ENCODE measurements around the gene TDRD15.
"Not testable (repeated sequence)": the region's sequence is repeated elsewhere in the genome, so short reads cannot be mapped to it uniquely, and the experiment has no call there.

TDRD15 gene

DNA sequence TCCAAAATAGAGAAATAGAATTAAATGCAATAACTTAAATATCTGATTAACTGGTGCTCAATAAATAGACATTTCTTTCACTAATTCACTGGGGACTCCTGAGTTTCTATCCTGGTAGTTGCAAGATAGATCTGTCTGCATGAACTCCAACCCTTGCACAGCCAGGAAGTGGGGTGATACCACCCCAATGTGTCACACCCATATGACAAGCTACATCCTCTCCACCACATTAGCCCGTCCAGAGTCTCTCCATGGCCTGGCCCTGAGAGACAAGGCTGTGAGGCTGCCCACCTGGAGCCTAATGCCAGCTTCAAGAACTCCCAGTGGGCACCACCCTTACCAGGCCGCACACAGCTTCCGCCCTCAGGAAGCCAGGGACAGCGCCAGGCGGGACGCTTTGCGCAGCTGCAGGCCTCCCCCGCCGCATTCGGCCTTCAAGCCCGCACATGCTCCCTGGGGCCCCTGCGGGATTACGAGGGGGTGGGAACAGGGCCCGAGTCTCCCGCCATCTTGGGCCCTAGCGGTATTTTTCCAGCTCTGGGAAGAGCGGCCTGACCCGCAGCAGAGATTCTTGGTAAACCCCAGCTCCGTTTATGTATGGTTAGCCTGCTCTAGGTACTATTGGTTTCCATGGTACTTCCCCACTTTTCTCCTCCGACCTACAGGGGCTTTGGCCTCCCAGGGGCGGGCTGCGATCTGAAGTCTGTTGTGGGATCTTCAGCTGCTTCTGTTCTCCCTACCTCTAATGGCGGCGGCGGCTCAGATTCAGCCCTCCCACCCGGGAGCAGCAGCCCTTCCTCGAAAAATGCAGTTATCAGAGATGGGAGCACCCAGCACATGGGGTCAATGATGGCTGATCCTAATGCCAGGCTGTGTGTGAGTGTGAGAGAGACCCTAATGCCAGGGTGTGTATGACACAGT lies at the start of gene TDRD15:
Gene TDRD15, plus strand, starts transcription at position 496 of the 921 bp plus-strand sequence. CDS start 13,500 bp downstream, outside the sequence.
- no peak for DNase-seq

DNA sequence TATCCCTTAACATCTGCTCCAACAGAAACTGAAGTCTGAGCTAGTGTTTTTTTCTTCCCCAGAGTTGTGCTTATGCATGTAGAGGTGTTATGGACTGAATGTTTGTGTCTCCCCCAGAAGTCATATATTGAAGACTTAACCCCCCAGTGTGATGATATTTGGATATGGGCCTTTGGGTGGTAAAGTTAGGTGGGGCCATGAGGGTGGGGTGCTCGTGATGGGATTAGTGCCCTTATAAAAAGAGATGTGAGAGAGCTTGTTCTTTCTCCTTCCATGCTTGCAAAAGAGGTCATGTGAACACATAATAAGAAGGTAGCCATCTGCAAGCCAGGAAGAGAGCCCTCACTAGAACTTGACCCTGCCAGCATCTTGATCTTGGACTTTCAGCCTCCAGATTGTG lies 45.5 kb upstream of the TDRD15 start:
- no peak for DNase-seq

DNA sequence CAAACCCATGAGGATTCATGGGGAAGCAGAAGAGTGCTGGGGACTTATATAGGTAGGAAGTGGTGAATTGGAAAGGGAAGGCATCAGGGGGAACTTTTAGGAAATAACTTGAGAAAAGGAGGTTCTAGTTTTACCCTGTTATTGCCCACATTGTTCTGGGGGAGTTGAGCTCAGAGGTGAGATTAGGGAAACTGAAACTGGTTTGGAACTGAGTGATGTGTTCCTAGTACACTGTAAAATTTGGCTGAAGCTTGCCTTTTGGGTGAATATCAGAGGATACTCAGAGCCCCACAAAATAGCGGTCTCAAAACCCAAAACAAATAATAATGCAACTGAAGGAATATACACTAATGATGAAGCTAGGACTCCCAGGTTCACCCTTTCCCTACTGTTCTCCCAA lies 40.3 kb upstream of the TDRD15 start:
- DNase-seq = no peak

DNA sequence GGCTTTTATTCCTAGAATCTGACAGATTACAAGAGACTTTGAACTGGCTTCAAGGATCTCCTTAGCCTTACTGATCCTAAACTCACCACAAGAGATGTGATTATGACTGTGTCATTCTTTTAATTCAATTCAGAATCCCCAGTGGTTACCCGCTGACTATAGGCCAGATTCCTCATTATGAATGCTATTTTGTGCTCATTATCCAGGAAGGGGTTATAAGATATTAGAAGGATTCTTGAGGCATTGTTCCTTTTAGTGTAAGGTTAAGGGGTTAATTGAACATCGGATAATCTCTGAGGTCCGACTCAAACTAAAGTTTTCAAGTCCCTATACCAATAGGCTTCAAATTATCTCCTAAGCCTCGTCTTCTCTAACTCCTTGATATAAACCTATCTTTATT lies 39.4 kb upstream of the TDRD15 start:
- DNase-seq = no peak

DNA sequence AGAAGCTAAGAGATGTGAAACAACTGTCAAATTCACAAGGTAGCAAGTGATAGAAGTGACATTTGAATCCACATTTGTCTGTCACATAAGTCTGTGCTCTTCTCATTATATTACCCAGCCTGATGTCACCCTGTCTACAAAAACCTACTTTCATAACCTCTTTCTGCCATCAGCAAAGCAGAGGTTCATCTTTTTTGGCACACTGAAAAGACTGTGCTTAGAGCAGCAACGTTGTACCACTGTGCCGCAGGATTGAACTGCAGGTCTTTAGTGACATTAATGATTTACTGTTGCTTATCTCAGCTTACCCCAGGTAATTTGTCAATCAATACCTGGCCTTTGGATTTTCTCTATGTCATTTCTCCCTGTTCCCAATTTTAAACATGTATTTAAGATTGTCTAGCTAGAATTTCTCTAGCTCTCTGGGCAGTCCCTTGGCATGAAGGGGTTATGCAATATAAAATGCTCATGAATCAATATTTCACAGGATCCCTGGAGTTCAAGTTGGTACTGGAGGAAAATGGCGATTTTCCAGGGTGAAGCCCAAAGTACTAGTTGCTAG lies 31.4 kb upstream of the TDRD15 start:
- no peak for DNase-seq

DNA sequence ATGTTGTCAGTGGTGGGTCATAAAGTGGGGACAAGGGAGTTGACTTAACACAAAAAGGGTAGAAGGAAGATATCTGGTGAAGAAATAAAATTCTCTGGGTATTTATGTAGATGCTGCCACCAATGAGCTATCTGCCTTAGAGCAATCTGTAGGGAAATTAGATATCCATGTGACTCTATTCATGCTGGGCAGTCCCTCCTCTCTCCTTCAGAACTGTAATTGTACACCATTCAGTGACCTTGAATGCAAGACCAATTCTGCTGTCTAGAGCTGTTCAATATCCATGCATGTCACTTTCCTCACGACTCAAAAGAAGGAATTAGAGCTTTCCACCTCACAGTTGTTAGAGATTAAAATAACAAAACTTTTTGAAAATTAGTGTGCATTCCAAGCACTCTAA lies 28.6 kb upstream of the TDRD15 start:
- DNase-seq = no peak

GRCh38 chr2:21095714-21096113 lies 28.1 kb upstream of the TDRD15 start:
- no peak for DNase-seq

DNA sequence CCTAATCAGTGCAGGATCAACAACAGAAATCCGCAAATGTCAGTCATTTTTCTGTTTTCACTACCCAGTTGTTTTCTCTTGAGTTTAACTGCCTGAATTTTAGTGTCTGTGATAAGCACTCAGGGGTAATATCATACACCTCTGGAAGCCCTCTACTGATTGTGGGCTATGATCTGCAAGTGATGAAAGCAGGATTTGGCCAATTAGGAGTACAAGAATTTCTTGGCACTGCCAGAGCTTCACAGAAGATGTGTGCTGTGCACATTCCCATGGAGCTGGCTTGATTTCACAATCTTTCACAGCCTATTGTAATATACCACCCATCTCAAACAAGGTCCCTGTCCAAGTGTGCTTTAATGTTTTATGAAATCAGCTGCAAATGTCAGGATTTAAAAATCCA lies 27.3 kb upstream of the TDRD15 start:
- DNase-seq = no peak

- no peak for DNase-seq
Observed at GRCh38 chr2:21097331-21097730, 26.4 kb upstream of the TDRD15 start.

GRCh38 chr2:21098294-21098693 lies 25.5 kb upstream of the TDRD15 start:
- DNase-seq = no peak

- DNase-seq = no peak
Observed at GRCh38 chr2:21099281-21099907, 24.4 kb upstream of the TDRD15 start.

DNA sequence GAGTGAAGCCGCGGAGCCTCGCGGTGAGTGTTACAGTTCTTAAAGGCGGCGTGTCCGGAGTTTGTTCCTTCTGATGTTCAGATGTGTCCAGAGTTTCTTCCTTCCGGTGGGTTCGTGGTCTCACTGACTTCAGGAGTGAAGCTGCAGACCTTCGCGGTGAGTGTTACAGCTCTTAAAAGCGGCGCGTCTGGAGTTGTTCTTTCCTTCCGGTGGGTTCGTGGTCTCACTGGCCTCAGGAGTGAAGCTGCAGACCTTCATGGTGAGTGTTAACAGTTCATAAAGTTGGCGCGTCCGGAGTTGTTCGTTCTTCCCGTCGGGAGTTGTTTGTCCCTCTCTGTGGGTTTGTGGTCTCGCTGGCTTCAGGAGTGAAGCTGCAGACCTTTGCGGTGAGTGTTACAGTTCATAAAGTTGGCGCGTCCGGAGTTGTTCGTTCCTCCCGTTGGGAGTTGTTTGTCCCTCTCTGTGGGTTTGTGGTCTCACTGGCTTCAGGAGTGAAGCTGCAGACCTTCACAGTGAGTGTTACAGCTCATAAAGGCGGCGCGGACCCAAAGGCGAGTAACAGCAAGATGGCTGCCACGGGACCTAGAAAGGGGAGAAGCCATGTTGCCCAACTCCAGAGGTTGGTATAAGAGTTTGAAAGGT lies 22.1 kb upstream of the TDRD15 start:
- DNase-seq = not testable (repeated sequence)

DNA sequence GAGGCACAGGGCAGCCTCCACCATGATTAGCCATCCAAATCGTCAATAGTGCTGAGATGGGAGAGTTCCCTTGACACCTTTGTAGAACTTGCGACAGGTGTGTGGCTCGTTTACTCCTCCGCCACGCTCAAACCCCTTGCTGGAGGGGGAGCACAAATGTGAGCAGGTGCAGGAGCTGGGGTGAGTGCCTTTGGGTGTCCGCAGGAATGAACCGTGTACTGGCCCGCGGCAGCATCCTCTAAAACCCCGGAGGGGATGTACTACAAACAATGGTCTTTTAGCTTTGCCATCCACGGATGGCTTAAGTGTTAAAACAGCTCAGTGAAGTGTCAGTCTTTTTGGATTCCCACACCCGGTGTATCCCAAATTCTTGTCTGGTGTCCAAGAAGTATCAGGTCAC lies 21.4 kb upstream of the TDRD15 start:
- no peak for DNase-seq

DNA sequence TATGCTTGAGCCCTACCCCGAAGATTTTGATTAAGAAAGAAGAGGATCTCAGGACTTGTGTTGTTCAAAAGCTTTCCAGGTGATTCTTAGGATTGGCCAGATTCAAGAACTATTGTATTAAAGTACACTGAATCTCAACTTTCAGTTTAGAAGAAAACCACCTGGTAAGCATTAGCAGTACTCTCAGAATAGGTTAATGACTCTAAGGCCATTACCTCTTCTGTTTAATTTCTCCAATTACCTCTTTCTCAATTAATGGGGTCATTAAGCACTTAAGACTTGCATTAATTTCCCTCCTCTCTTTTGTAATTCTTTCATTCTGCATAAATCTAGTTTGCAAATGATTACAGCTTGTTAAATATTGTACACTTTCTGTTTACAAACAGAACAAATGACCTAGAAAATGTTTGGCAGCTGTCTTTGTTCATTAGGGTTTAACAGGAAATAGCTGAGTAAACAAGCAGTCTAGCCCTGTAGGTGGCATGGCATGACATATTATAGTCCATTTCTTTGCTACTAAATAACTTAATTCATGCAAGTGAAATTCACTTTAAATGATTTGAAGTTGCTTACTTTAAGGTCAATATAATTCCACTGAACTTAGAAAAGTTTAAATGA lies 20.4 kb upstream of the TDRD15 start:
- peak; percentile 29 to 88 for DNase-seq

GRCh38 chr2:21104030-21104660 lies 19.6 kb upstream of the TDRD15 start:
- DNase-seq = peak in 1 of 2 experiments; percentile 8

- DNase-seq = no peak
Observed at GRCh38 chr2:21111012-21111411, 12.8 kb upstream of the TDRD15 start.

- DNase-seq = no peak
Observed at GRCh38 chr2:21117688-21118087, 6.1 kb upstream of the TDRD15 start.

DNA sequence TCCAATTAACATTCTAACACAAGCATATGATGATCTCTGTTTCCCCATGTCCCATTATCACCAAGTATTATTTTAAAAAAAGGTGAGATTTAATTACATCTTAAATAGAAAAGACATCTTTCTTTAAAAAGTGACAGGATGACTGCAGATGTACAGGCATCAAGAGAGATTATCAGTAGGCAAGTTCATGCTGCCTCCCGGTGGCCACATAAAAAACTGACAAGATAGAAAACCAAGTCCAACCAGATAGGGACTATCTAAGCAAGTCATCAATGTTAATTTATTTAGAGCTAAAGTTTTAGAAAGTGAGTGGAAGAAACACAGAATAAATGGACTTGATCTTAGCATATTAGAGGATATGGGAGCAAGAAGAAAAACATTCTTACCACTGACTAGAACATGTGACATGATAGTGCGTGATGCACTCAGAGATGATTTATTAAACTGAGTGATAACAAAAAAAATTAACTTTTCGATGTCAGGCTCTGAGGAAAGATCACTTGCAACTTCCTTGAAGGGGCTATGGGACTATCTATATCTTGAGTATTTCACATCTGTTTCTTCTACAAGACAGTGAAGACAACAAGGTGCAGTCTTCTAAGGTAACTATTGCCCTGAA lies 5.4 kb upstream of the TDRD15 start:
- peak; percentile 36 to 55 for DNase-seq

GRCh38 chr2:21131861-21132260 lies 8.1 kb downstream of the TDRD15 start:
- DNase-seq = no peak

DNA sequence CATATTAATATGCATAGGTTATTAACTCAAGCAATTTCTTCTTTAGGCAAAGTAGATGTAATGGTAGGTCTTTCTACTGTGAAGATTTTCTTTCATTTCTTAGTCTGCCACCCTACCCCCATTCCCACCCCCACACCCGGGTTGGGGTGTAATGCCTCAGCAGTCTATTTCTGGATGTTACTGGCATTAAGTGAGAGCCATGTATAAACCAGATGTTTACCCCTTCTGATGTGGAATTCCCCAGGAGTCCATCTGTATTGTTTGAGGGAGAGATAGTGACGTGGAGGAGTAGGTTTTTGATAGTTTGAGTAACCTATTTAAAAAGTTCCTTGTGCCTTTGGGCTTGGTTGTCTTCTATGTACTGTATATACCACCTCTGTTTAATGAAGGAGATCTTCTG lies 11.8 kb downstream of the TDRD15 start:
- no peak for DNase-seq

- no peak for DNase-seq
Observed at GRCh38 chr2:21142149-21142548, 18.4 kb downstream of the TDRD15 start.

- DNase-seq = no peak
Observed at GRCh38 chr2:21146638-21147037, 22.9 kb downstream of the TDRD15 start.
